Measurements from ENCODE around the gene PCNP.
"Not testable (repeated sequence)": the region's sequence is repeated elsewhere in the genome, so short reads cannot be mapped to it uniquely, and the experiment has no call there.

Gene PCNP, protein sequence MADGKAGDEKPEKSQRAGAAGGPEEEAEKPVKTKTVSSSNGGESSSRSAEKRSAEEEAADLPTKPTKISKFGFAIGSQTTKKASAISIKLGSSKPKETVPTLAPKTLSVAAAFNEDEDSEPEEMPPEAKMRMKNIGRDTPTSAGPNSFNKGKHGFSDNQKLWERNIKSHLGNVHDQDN

DNA sequence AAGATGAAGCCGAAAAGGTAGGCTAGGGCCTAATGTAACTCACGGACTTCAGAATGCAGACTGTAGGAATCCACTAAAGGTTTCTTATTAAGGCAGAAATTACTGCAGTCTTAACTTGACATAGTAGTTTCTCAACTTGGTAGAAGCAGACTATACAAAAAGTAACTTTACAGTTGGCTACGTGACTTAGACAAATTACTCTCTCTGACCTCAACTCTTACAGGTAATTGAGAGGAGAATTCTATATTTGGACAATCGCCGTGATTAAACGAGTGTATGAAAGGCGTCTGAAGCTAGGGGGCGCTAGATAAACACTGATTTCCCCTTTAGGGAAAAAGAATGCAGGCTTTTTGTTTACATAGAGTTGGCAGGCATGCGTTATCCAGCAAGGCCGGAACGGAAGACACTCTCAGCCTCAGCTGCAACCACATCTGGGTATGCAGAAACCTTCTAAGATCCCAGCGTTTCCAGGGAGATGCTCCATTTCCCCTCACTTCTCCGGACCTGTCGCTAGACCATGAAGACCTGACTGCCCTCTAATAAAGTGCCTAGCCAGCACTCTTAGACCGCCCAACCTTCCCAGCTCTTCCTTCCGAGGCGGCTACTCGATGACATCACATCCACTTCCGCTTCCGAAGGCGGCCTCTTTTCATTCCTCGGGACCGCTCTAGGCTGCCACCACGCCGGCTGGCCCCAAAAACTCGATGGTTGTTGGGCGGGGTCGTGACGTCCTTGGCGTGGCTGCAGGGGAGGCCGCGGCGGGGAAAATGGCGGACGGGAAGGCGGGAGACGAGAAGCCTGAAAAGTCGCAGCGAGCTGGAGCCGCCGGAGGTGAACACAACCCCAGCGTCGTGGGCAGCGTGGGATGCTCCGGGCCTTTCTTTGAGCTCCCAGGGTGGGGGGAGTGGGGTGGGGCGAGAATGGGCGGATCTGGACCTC, at the start of gene PCNP:
Gene PCNP (plus strand): TSS at position 732 of the 939 bp plus-strand sequence. CDS start 36 bp downstream, at position 768.
- DNase-seq (ENCODE audit: low read depth in 2 of 2) = peak; percentile 95 to 97

DNA sequence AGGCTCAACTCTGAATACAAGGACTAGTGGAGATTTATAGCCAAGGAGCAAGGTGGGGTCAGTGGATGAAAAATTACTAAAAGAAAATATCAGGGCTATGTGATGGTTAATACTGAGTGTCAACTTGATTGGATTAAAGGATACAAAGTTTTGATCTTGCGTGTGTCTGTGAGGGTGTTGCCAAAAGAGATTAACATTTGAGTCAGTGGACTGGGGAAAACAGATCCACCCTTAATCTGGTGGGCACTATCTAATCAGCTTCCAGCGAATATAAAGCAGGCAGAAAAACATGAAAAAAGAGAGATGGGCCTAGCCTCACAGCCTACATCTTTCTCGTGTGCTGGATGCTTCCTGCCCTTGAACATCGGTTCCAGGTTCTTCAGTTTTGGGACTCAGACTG, 46.5 kb upstream of the PCNP start:
- DNase-seq (ENCODE audit: low read depth in 2 of 2) = no peak

DNA sequence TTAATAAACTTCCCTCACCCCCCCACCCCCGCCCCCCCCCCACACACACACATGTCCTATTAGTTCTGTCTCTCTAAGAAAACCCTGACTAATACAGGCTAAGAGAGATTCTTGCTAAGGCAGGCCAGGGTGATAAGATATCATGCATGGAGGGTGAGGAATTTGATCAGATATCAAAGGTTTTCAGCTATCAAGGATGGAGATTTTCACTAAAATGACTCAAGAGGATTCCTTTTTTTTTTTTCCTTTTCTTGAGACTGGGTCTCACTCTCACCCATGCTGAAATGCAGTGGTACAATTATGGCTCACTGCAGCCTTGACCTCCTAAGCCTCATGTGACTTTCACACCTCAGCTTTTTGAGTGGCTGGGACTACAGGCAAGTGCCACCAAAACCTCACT, 46.1 kb upstream of the PCNP start:
- no peak for DNase-seq (ENCODE audit: low read depth in 2 of 2)

DNA sequence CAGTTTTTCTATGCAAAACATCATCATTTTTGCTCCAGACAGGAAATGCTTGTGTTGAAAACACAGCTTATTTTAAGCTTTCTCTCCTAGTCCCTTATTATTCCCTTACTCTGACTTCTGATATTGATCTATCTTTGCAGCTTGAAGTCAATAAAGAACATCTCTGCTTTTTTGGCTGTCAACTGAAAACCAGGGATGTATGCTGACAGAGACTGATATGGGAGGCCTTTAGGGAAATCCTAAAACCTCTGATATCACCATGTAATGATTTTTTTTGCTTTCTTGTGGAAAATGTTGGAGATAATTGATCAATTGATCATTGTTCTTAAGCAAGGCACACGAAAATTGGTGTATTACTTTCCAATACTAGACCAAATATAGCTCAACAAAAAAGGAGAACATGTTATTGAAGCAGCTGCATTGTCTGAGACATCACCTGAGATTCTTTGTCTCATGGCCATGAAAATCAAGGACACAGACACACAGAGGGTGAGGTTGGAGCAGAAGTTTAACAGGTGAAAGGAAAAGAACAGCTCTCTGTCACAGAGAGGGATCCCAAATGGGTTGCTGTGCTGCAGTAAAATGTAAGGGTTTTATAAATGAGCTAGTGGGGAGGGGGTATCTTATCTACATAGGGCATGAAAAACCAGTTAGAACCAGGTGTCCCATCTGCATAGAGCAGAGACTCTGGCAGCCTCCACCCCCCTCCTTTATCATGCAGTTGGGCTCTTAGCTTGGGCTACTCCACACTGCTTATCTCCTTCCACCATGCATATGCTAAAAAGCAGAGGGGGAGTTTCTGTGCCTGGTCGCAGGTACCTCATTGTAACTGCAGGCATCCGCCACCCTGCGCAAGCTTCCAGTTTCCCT, 43.9 kb upstream of the PCNP start:
- DNase-seq (ENCODE audit: low read depth in 2 of 2) = no peak

DNA sequence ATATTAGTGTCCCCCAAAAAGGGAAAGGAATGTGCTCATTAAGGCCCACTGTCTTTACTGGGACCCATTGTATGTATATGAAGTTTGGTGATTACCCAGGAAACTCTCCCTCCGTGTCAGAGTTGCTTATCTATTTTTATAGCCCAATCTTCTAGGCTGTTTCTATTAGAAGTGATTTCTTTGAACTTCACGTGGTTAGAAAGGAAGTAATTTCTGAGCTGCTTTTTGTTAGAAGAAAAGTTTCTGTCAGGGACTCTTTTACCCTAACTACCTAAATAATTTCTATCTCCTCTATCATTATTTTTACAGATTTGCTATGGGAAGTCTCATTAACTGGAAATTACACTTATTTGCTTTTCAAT, 43.3 kb upstream of the PCNP start:
- DNase-seq (ENCODE audit: low read depth in 2 of 2) = no peak

DNA sequence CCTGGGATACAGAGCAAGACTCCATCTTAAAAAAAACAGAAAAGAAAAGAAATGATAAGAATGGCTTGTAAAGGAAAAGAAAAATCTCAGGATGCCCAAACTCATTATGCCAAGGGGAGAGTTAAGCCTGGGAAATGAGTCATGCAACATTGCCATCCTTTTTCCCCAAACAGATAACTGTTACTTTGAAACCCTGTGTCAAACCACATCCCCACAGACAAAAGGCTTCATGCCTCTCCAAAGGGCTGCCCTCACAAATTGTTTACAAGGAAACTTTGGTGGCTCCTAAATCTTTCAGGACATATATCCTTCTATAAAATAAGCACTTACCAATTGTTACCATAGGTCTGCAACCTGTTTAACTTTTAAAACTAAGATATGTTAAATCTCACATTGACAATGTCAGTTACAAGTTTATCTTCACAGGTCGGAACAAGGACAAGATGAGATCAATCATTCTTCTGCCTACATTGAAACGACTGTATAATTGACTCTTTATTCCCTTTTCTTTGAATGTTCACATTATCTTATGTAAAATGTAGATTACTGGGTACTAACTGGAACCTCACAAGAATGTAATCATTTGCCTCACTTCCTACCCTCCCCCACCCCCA, 42.4 kb upstream of the PCNP start:
- DNase-seq (ENCODE audit: low read depth in 2 of 2) = no peak

DNA sequence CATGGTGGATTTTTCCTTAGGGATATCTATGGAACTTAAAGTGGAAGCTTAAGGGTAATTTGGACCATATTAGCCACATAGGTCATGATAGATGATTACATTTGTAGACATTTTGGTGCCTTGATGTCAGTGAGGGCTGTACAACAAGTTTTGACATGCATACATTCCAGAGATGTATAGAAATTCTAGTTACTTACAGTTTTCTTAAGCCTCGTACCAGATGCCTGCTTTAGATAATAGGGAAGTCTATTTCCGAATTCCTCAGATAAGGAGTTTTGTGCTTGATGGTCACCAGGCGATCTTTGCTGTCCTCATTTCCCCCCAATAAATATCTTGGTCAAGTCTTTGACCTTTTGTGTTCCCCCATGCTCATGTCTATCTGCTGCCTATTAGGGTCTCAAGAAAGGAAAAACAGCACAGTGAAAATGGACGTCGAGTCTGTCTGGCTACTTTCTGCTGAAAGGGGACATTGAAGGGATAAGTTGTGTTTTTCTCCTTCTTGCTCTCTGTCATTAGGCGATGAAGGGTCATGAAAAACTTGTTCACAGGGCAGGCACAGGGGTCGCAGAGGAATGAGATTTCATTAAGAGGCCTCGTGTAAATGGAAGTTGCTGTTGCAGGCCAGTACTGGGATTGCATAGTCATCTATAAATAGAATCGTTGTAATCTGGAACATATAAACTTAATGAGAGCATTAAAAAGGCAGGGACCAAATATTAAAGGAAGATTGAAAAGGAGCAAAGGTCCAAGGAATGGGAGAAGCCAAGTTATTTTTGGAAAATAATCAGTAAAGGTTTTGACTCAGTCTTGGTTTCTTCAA, 41.0 kb upstream of the PCNP start:
- no peak for DNase-seq (ENCODE audit: low read depth in 2 of 2)

DNA sequence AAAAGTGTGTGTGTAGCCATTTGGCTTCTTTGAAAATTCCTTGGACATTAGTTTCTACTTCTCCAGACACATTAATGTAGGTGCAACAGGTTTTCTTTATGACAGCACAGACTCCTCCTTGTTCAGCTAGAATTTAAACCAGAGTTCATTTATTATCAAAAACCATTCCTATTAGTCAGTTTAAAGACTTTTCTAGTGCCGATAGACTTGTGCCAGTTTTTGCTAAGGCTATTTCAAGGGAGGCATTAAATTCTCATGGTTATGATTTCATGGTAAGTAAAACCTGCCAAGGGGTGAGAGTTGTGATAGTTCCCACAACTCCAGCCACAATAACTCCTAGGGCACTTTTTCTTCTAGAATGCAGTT, 40.4 kb upstream of the PCNP start:
- no peak for DNase-seq (ENCODE audit: low read depth in 2 of 2)

DNA sequence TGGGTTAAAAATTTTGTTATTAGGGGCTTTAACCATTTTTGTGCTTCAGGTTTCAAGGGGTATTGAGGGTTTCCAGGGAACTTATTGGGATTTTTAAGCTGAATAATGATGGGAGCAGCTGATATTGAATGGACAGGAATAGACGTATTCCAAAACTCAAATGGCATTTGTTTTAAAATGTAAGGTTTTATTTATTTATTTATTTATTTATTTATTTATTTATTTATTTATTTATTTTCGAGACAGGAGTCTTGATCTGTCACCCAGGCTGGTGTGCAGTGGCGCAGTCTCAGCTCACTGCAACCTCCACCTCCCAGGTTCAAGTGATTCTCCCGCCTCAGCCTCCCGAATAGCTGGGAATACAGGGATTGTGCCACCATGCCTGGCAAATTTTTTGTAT, 38.8 kb upstream of the PCNP start:
- DNase-seq (ENCODE audit: low read depth in 2 of 2) = no peak

DNA sequence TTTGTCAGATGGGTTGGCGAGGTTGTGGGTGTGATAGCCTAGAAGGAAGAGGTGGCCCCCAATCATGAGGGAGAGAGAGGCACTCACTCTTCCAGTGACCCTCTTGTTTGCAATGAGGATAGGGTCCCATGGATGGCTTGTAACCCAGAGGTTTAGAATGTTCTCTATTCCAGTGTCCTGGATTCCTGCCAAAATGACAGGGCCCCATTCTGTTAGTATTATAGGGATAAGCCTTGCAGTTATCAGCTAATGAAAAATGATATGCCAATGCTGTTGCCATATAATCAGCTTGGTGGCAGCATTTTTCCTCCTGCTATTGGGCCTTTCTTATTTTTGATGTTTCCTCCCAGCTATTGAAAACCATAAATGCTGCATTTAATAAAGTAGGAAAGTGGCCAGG, 37.7 kb upstream of the PCNP start:
- DNase-seq (ENCODE audit: low read depth in 2 of 2) = no peak

DNA sequence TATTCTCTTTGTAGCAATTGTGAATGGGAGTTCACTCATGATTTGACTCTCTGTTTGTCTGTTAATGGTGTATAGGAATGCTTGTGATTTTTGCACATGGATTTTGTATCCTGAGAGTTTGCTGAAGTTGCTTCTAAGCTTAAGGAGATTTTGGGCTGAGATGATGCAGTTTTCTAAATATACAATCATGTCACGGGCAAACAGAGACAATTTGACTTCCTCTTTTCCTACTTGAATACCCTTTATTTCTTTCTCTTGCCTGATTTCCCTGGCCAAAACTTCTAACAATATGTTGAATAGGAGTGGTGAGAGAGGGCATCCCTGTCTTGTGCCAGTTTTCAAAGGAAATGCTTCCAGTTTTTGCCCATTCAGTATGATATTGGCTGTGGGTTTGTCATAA, 37.0 kb upstream of the PCNP start:
- not testable (repeated sequence) for DNase-seq (ENCODE audit: low read depth in 2 of 2)

DNA sequence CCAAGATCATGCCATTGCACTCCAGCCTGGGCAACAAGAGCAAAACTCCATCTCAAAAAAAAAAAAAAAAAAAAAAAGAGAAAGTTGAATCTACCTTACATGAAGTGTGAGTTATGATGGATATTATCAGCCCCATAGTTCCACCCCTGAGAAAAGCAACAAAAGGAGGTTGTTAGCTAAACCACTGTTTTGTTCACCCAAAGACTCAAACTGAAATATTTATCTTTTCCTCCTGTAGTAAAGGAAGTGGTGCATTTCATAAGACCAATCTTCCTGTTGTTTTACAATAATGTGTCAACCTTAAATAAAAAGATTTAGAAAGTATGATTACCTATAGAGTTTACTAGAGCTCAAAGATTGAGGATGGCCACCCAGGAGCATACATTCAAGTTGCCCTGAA, 31.0 kb upstream of the PCNP start:
- DNase-seq (ENCODE audit: low read depth in 2 of 2) = no peak

DNA sequence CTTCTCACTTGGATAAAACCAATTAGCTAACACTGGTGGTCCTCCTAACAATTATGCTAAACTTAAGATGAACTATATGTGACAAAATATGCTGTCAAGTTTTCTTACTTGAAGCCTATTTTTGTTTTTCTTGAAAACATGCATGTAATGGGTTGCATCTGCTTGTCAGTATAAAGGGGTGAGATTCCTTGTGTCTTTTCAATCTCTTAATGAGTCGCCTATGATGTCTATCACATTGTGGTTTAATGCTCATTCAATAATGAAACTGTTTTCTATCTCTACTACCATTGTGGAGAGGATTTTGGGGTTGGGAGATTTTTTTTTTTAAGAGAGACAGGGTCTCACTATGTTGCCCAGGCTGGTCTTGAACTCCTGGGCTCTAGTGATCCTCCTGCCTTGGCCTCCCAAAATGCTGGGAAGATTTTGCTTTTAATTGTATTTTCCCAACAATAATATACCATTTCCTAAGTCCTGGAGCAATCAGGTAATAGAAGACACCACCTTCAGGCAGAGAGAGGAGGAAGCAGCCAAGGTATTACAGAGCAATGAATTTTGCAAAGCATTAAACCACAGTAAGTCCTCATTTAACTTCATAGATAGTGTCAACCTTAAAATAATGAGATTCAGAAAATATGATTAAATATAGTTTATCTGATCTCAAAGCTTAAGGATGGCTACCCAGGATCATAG, 29.7 kb upstream of the PCNP start:
- no peak for DNase-seq (ENCODE audit: low read depth in 2 of 2)

DNA sequence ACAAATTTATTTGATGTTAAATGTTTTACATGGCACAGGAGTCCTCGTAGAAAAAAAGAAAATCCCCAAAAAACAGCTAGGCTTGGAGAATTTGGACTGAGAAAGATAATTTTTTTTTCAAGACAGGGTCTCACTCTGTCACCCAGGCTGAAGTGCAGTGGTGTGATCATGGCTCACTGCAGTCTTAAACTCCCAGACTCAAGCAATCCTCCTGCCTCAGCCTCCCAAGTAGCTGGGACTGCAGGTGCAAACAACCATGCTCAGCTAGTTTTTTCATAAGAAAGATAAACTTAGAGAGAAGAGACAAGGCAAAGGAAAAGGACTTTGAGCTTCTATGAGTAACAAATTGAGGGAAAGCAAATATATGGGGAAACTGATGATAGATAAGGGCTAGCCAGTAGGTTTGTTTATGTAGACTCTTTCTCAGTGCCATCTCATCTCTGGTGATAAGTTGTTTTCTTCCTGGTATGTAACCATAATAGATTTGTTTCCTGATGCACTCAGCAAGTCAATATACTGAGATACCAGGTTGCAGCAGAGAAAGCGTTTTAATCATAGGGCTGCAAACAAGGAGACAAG, 25.4 kb upstream of the PCNP start:
- no peak for DNase-seq (ENCODE audit: low read depth in 2 of 2)

DNA sequence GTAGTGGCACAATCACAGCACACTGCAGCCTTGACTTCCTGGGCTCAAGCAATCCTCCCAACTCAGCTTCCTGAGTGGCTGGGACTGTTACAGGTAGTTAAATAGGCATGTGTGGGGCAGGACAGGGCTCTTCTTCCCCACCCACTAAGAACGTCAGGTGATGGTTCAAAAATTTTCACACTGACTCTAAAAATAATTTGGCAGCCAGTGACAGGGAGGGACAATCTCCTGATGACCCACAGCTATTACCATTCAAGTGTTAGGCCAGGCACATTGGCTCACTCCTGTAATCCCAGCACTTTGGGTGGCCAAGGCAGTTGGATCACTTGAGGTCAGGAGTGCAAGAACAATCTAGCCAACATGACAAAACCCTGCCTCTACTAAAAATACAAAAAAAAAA, 24.5 kb upstream of the PCNP start:
- DNase-seq (ENCODE audit: low read depth in 2 of 2) = no peak

DNA sequence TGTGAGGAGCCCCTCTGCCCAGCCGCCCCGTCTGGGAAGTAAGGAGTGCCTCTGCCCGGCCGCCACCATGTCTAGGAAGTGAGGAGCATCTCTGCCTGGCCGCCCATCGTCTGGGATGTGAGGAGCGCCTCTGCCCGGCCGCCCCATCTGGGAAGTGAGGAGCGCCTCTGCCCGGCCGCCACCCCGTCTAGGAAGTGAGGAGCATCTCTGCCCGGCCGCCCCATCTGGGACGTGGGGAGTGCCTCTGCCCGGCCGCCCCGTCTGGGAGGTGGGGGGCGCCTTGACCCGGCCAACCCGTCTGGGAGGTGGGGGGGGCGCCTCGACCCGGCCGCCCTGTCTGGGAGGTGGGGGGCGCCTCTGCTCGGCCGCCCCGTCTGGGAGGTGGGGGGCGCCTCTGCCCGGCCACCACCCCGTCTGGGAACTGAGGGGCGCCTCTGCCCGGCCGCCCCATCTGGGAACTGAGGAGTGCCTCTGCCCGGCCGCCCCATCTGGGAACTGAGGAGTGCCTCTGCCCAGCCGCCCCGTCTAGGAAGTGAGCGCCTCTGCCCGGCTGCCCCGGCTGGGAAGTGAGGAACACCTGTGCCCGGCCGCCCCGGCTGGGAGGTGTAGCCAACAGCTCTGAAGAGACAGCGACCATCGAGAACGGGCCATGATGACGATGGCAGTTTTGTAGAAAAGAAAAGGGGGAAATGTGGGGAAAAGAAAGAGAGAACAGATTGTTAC, 22.5 kb upstream of the PCNP start:
- DNase-seq (ENCODE audit: low read depth in 2 of 2) = not testable (repeated sequence)

DNA sequence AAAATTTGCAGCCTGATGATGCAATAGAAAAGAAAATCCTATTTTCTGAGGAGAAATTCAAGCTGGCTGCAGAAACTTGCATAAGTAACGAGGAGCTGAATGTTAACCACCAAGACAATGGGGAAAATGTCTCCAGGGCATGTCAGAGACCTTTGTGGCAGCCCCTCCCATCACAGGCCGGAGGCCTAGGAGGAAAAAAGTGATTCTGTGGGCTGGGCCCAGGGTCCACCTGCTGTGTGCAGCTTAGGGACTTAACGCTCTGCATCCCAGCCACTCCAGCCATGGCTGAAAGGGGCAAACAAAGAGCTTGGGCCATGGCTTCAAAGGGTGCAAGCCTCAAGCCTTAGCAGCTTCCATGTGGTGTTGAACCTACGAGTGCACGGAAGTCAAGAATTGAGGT, 20.6 kb upstream of the PCNP start:
- not testable (repeated sequence) for DNase-seq (ENCODE audit: low read depth in 2 of 2)

DNA sequence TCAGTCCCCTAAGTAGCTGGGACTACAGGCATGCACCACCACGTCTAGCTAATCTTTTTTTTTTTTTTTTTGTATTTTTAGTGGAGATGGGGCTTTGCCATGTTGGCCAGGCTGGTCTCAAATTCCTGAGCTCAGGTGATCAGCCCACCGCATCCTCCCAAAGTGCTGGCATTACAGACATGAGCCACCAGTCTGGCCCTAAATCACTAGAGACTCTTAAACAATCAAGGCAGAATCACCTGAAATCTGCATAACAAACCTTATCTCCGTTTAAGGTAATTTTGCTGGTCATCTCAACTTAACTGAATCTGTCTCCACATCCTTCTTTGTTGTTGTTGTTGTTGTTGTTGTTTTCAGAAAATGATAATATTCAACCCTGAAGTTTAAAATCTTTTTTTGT, 17.9 kb upstream of the PCNP start:
- no peak for DNase-seq (ENCODE audit: low read depth in 2 of 2)

DNA sequence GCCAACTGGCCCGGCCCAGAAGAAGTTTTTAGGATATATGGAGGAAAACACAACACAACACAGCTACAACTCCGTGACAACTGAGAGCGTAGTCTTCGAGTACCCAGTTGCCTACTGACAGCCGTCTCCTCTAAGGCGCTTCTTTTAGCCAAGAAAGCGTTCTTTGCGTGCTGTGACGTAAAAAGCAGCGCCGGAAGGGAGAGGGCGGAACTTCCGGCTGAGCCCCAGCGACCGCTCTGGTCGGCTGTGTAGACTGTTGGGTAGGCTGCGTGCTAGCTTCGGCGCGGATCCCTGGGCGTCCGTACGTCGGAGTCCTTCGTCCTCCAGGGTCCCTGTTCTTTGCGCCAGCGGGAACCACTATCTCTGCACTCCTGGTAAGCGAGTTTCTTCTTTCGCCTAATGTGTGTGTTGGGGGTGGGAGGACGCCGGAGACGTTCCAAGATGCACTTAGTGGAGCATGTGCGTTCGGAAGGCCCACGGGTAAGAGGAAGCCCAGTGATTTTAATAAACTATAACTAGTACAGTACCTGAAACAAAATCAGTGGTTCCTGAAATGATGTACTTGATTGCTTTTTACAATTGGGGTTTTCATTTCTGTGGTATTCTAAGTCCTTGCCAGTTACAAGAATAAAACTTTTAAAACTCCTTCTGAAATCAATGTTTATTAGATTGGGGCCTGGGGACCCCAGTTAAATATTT, 12.2 kb upstream of the PCNP start, which contains the start of gene TRMT10C:
Gene TRMT10C (plus strand): TSS at position 239 of the 699 bp plus-strand sequence. CDS start 2,914 bp downstream, outside the sequence.
- DNase-seq (ENCODE audit: low read depth in 2 of 2) = peak; percentile 67 to 80
